HG03095 (cell line): ENCODE measurements around the gene BCAR3.
"Not testable (repeated sequence)": the region's sequence is repeated elsewhere in the genome, so short reads cannot be mapped to it uniquely, and the experiment has no call there.

Experiments used
- ATAC-seq: cut with Tn5 transposase; IDR thresholded peaks from one replicate; pipeline ENCODE4 v1.9.1; 2021; ENCODE audit warnings: moderate library complexity; ENCODE audit not compliant: unreplicated experiment

Gene BCAR3

GRCh38 chr1:93707956-93708355 lies 26.3 kb upstream of the BCAR3 start:
- peak; percentile 77 for ATAC-seq

- ATAC-seq, result no peak
Measured at GRCh38 chr1:93705892-93706500, 24.4 kb upstream of the BCAR3 start.

- peak; percentile 26 for ATAC-seq
Measured at GRCh38 chr1:93704052-93704451, 22.4 kb upstream of the BCAR3 start.

- no peak for ATAC-seq
Measured at GRCh38 chr1:93703643-93704042, 22.0 kb upstream of the BCAR3 start.

GRCh38 chr1:93702828-93703183 lies 21.2 kb upstream of the BCAR3 start:
- ATAC-seq, result no peak

- ATAC-seq, result peak; percentile 30
Measured at GRCh38 chr1:93702111-93702827, 20.6 kb upstream of the BCAR3 start.

GRCh38 chr1:93701629-93702028 lies 20.0 kb upstream of the BCAR3 start:
- ATAC-seq, result no peak

- ATAC-seq, result no peak
Measured at GRCh38 chr1:93700532-93701469, 19.2 kb upstream of the BCAR3 start.

- ATAC-seq, result no peak
Measured at GRCh38 chr1:93699503-93700168, 18.0 kb upstream of the BCAR3 start.

- ATAC-seq, result no peak
Measured at GRCh38 chr1:93699049-93699384, 17.4 kb upstream of the BCAR3 start.

- no peak for ATAC-seq
Measured at GRCh38 chr1:93698329-93699048, 16.9 kb upstream of the BCAR3 start.

GRCh38 chr1:93697566-93697965 lies 15.9 kb upstream of the BCAR3 start:
- not testable (repeated sequence) for ATAC-seq

GRCh38 chr1:93695411-93696005 lies 13.9 kb upstream of the BCAR3 start:
- peak; percentile 41 for ATAC-seq

GRCh38 chr1:93694819-93695218 lies 13.2 kb upstream of the BCAR3 start:
- no peak for ATAC-seq

- no peak for ATAC-seq
Measured at GRCh38 chr1:93694039-93694438, 12.4 kb upstream of the BCAR3 start.

GRCh38 chr1:93692983-93693591 lies 11.4 kb upstream of the BCAR3 start:
- ATAC-seq, result peak; percentile 71

- no peak for ATAC-seq
Measured at GRCh38 chr1:93692451-93692861, 10.8 kb upstream of the BCAR3 start.

- ATAC-seq, result no peak
Measured at GRCh38 chr1:93692026-93692425, 10.4 kb upstream of the BCAR3 start.

GRCh38 chr1:93690921-93691789 lies 9.5 kb upstream of the BCAR3 start:
- no peak for ATAC-seq
